GM21381 (cell line): ENCODE measurements around the gene PID1.
"Not testable (repeated sequence)": the region's sequence is repeated elsewhere in the genome, so short reads cannot be mapped to it uniquely, and the experiment has no call there.

Experiments
- ATAC-seq: cut with Tn5 transposase; IDR thresholded peaks from one replicate; pipeline ENCODE4 v1.9.1; 2021; ENCODE audit warnings: mild to moderate bottlenecking, moderate library complexity; ENCODE audit not compliant: unreplicated experiment

PID1 gene

GRCh38 chr2:229083606-229084340 lies 187.3 kb downstream of the PID1 start:
- ATAC-seq = no peak

- ATAC-seq = no peak
Observed at GRCh38 chr2:229081411-229081810, 189.7 kb downstream of the PID1 start.

- no peak for ATAC-seq
Observed at GRCh38 chr2:229080172-229080571, 190.9 kb downstream of the PID1 start.

- ATAC-seq = not testable (repeated sequence)
Observed at GRCh38 chr2:229076886-229077285, 194.2 kb downstream of the PID1 start.

- no peak for ATAC-seq
Observed at GRCh38 chr2:229073935-229074334, 197.2 kb downstream of the PID1 start.

GRCh38 chr2:229071292-229071976 lies 199.7 kb downstream of the PID1 start:
- no peak for ATAC-seq

GRCh38 chr2:229066121-229066715 lies 204.9 kb downstream of the PID1 start:
- no peak for ATAC-seq

- no peak for ATAC-seq
Observed at GRCh38 chr2:229064749-229065148, 206.3 kb downstream of the PID1 start.

GRCh38 chr2:229060147-229060546 lies 210.9 kb downstream of the PID1 start:
- ATAC-seq = no peak

- ATAC-seq = no peak
Observed at GRCh38 chr2:229059331-229060033, 211.6 kb downstream of the PID1 start.

GRCh38 chr2:229057976-229058553 lies 213.0 kb downstream of the PID1 start:
- ATAC-seq = no peak

GRCh38 chr2:229054311-229054710 lies 216.8 kb downstream of the PID1 start:
- no peak for ATAC-seq

- no peak for ATAC-seq
Observed at GRCh38 chr2:229051798-229052197, 219.3 kb downstream of the PID1 start.

- no peak for ATAC-seq
Observed at GRCh38 chr2:229050133-229050532, 221.0 kb downstream of the PID1 start.

GRCh38 chr2:229048134-229048533 lies 223.0 kb downstream of the PID1 start:
- ATAC-seq = no peak

GRCh38 chr2:229045671-229046070 lies 225.4 kb downstream of the PID1 start:
- ATAC-seq = no peak

- ATAC-seq = no peak
Observed at GRCh38 chr2:229044581-229044980, 226.5 kb downstream of the PID1 start.

GRCh38 chr2:229043681-229044080 lies 227.4 kb downstream of the PID1 start:
- no peak for ATAC-seq

- ATAC-seq = no peak
Observed at GRCh38 chr2:229042349-229042748, 228.7 kb downstream of the PID1 start.

GRCh38 chr2:229041691-229042090 lies 229.4 kb downstream of the PID1 start:
- ATAC-seq = no peak

- no peak for ATAC-seq
Observed at GRCh38 chr2:229037621-229038020, 233.5 kb downstream of the PID1 start.
